HepG2 (cell line): ENCODE results near the gene PAK2. TPM values are rescaled to one million over a fixed set of nuclear protein-coding genes. Genes with fewer than 3 reads are reported as not detected.

Source experiments
- BORCS8-MEF2B ChIP-seq: sonication (generic); formaldehyde crosslinking; IDR thresholded peaks from 2 replicates; pipeline ENCODE4 v1.8.0; 2022; ENCODE audit warnings: mild to moderate bottlenecking, missing genetic modification reagents
- CEBPG ChIP-seq: IDR thresholded peaks from 2 replicates; pipeline ENCODE4 v1.6.1; 2016
- ELF3 ChIP-seq: IDR thresholded peaks from 2 replicates; pipeline ENCODE4 v1.6.1; 2016; ENCODE audit warnings: missing genetic modification reagents, missing compliant biosample characterization
- JUNB ChIP-seq: sonication (generic); formaldehyde crosslinking; IDR thresholded peaks from 2 replicates; pipeline ENCODE4 v1.8.0; 2022; ENCODE audit warnings: missing genetic modification reagents, mild to moderate bottlenecking, borderline replicate concordance
- NFYB ChIP-seq: sonication (generic); formaldehyde crosslinking; IDR thresholded peaks from 2 replicates; pipeline ENCODE4 v1.4.0; 2020; ENCODE audit warnings: missing genetic modification reagents
- RBM22 ChIP-seq: fragments of 200-400 bp; formaldehyde crosslinking; optimal IDR thresholded peaks from 2 replicates; pipeline ENCODE3; 2017; ENCODE audit warnings: mild to moderate bottlenecking, low read length, moderate library complexity
- SMAD1 ChIP-seq: sonication (generic); formaldehyde crosslinking; IDR thresholded peaks from 2 replicates; pipeline ENCODE4 v1.4.0; 2020; ENCODE audit warnings: missing genetic modification reagents, low read depth, mild to moderate bottlenecking, borderline replicate concordance
- YEATS2 ChIP-seq: sonication (generic); formaldehyde crosslinking; IDR thresholded peaks from 2 replicates; pipeline ENCODE4 v1.4.0; 2020; ENCODE audit warnings: missing genetic modification reagents, borderline replicate concordance
- ZBTB39 ChIP-seq: sonication (generic); formaldehyde crosslinking; IDR thresholded peaks from 2 replicates; pipeline ENCODE4 v1.5.0; 2020; ENCODE audit warnings: missing genetic modification reagents
- ZBTB43 ChIP-seq: sonication (generic); formaldehyde crosslinking; conservative IDR thresholded peaks from 2 replicates; pipeline ENCODE4 v1.4.0; 2020; ENCODE audit warnings: missing genetic modification reagents
- ZKSCAN8 ChIP-seq: IDR thresholded peaks from 2 replicates; pipeline ENCODE4 v1.6.1; 2016; ENCODE audit warnings: borderline replicate concordance, missing genetic modification reagents, missing compliant biosample characterization
- ZNF460 ChIP-seq: sonication (generic); formaldehyde crosslinking; IDR thresholded peaks from 2 replicates; pipeline ENCODE4 v1.5.1; 2020; ENCODE audit warnings: missing genetic modification reagents, mild to moderate bottlenecking, borderline replicate concordance
- polyA plus RNA-seq, 8 experiments: library from polyadenylated mRNA; depleted of rRNA in 3 of 8; stranded (reverse) in 7 of 8; unstranded in 1 of 8; fragments of >200 nt; fragmentation: Illumina TruSeq in 4 of 8; extraction: Trizol in 4 of 8; gene quantifications; 2 replicates each; pipeline versions ENCODE4 v1.2.1 to v1.2.3, GENCODE V29; 2011 to 2016; ENCODE audit warnings: low read depth in 4 of 8, missing spikeins in 1 of 8, mixed read lengths in 1 of 8; ENCODE audit not compliant: insufficient read depth in 1 of 8
- total RNA-seq, 5 experiments: library from RNA; depleted of rRNA; stranded (reverse); fragments of >200 nt; fragmentation: Illumina TruSeq; extraction: Trizol; gene quantifications; 2 replicates each; pipeline ENCODE4 v1.2.3, GENCODE V29; 2016; ENCODE audit warnings: low read depth in 1 of 5
- TF ChIP-seq, protein P1 (sequence below): IDR thresholded peaks from 2 replicates; pipeline ENCODE4 v1.6.1; 2012; ENCODE audit warnings: low read depth, low read length, improper control_type of control experiment
- TF ChIP-seq, protein P2 (sequence below): IDR thresholded peaks from 2 replicates; pipeline ENCODE4 v1.6.1; 2016
- TF ChIP-seq, protein P3 (sequence below): sonication (generic); formaldehyde crosslinking; IDR thresholded peaks from 2 replicates; pipeline ENCODE4 v1.4.0; 2020; ENCODE audit warnings: missing genetic modification reagents, borderline replicate concordance
- TF ChIP-seq, protein P4 (sequence below): sonication (generic); formaldehyde crosslinking; IDR thresholded peaks from 2 replicates; pipeline ENCODE4 v1.4.0; 2020; ENCODE audit warnings: mild to moderate bottlenecking, low read depth, missing genetic modification reagents

PAK2 gene
- total and polyA plus RNA-seq, 2 of the 13 experiments (the other 11 are each of a cell fraction or from before 2014, with no cell fraction given): 23.0 to 24.7 TPM

DNA sequence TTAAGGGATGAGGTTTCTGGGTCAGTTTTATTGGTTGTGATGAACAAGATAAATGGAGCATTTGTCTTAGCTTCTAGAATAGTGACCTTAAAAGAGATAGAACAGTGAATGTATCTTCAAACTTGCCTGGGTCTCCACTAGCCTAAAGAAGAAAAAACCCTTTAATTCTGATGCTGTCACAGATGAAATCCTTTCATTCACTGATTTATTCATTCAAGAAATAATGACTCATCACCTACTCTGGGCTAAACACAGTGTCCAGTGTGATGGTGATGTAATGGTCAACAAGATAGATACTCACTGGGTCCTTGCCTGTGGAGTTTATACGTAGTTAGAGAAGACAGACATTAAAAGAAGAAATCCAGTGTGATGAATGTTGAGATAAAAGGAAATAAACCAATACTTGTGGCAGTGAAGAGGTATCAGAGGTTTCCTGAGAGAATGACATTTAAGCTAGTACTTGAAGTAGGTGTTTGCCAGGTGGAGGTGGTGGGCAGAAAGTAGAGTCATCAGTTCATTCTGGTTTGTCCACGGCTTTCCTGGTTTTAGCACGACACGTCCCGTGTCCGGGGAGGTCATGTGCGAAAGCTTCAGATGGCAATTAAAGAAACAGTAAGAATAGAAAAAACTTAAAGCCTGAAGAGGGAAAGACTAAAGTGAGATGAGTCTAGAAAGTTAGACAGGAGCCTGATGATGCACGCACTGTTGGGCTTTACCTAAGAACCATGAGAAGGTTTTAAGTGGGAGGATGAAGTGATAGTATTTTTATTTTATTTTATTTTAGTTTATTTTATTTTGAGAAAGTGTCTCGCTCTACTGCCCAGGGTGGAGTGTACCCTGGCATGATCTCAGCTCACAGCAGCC, 18.5 kb downstream of the PAK2 start (continued):
- TF ChIP-seq, protein P1, sequence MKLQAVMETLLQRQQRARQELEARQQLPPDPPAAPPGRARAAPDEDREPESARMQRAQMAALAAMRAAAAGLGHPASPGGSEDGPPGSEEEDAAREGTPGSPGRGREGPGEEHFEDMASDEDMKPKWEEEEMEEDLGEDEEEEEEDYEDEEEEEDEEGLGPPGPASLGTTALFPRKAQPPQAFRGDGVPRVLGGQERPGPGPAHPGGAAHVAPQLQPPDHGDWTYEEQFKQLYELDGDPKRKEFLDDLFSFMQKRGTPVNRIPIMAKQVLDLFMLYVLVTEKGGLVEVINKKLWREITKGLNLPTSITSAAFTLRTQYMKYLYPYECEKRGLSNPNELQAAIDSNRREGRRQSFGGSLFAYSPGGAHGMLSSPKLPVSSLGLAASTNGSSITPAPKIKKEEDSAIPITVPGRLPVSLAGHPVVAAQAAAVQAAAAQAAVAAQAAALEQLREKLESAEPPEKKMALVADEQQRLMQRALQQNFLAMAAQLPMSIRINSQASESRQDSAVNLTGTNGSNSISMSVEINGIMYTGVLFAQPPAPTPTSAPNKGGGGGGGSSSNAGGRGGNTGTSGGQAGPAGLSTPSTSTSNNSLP: peak; percentile 31; the same call in 1 of the 2 replicates
- TF ChIP-seq, protein P2, sequence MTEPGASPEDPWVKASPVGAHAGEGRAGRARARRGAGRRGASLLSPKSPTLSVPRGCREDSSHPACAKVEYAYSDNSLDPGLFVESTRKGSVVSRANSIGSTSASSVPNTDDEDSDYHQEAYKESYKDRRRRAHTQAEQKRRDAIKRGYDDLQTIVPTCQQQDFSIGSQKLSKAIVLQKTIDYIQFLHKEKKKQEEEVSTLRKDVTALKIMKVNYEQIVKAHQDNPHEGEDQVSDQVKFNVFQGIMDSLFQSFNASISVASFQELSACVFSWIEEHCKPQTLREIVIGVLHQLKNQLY (CRISPR knock-in tag): no peak
- TF ChIP-seq YEATS2 (CRISPR knock-in tag) (no peak), SMAD1 (CRISPR knock-in tag) (no peak), ZBTB43 (no peak), ZNF460 (CRISPR knock-in tag) (no peak), NFYB (CRISPR knock-in tag) (no peak), CEBPG (CRISPR knock-in tag) (0 out of 2 replicates have a peak, but pooled peaks have one; percentile 5), BORCS8-MEF2B (CRISPR knock-in tag) (no peak), JUNB (CRISPR knock-in tag) (no peak), ZKSCAN8 (CRISPR knock-in tag) (no peak), ZBTB39 (CRISPR knock-in tag) (no peak), RBM22 (no peak), ELF3 (CRISPR knock-in tag) (no peak)
- TF ChIP-seq, protein P3, sequence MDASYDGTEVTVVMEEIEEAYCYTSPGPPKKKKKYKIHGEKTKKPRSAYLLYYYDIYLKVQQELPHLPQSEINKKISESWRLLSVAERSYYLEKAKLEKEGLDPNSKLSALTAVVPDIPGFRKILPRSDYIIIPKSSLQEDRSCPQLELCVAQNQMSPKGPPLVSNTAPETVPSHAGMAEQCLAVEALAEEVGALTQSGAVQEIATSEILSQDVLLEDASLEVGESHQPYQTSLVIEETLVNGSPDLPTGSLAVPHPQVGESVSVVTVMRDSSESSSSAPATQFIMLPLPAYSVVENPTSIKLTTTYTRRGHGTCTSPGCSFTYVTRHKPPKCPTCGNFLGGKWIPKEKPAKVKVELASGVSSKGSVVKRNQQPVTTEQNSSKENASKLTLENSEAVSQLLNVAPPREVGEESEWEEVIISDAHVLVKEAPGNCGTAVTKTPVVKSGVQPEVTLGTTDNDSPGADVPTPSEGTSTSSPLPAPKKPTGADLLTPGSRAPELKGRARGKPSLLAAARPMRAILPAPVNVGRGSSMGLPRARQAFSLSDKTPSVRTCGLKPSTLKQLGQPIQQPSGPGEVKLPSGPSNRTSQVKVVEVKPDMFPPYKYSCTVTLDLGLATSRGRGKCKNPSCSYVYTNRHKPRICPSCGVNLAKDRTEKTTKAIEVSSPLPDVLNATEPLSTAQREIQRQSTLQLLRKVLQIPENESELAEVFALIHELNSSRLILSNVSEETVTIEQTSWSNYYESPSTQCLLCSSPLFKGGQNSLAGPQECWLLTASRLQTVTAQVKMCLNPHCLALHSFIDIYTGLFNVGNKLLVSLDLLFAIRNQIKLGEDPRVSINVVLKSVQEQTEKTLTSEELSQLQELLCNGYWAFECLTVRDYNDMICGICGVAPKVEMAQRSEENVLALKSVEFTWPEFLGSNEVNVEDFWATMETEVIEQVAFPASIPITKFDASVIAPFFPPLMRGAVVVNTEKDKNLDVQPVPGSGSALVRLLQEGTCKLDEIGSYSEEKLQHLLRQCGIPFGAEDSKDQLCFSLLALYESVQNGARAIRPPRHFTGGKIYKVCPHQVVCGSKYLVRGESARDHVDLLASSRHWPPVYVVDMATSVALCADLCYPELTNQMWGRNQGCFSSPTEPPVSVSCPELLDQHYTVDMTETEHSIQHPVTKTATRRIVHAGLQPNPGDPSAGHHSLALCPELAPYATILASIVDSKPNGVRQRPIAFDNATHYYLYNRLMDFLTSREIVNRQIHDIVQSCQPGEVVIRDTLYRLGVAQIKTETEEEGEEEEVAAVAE: no peak
- TF ChIP-seq, protein P4, sequence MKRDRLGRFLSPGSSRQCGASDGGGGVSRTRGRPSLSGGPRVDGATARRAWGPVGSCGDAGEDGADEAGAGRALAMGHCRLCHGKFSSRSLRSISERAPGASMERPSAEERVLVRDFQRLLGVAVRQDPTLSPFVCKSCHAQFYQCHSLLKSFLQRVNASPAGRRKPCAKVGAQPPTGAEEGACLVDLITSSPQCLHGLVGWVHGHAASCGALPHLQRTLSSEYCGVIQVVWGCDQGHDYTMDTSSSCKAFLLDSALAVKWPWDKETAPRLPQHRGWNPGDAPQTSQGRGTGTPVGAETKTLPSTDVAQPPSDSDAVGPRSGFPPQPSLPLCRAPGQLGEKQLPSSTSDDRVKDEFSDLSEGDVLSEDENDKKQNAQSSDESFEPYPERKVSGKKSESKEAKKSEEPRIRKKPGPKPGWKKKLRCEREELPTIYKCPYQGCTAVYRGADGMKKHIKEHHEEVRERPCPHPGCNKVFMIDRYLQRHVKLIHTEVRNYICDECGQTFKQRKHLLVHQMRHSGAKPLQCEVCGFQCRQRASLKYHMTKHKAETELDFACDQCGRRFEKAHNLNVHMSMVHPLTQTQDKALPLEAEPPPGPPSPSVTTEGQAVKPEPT (CRISPR knock-in tag): no peak
